Measurements from ENCODE around the gene INMT.

DNA sequence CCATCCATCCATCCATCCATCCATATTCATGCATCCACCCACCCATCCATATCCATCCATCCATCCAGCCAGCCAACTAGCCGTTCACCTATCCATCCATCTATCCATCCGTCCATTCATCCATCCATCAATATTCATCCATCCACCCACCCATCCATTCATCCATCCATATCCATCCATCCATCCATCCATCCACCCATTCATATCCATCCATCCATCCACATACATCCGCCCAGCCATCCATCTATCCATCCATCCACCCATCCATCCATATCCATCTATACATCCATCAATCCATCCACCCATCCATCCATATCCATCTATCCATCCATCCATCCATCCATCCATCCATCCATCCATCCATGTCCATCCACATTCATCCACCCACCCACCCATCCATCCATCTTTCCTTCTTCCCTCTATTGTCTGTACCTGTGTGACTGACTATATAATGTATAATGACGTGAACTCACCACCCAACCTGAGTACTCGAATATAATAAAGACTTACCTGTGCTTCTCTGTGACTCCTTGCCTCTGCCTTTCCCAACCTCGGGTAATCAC is 2.5 kb downstream of the INMT start:
- TF ChIP-seq POLR2AphosphoS5 (IDR thresholded peaks at IDR 0.05; ENCODE audit: low read depth, low read length) (no peak), POLR2A (IDR thresholded peaks at IDR 0.05; ENCODE audit: low read depth, low read length) (no peak)
